Tibial nerve (tissue), 4 donors: ENCODE data around the gene C22orf15. TPM values are rescaled to one million over a fixed set of nuclear protein-coding genes. Genes with fewer than 3 reads are reported as not detected.
A peak's percentile ranks its signal among the peaks of the same experiment; 100 is the strongest.

ENCODE experiments used
- DNase-seq, 2 donors: peaks; one replicate each; pipeline ENCODE4 v3.0.0-alpha.2; 2019; ENCODE audit warnings: low spot score in 2 of 2
- H3K27ac ChIP-seq, 4 donors: fragments of 200-600 bp; sonication (generic) in 3 of 4; one replicate each; pipeline ENCODE4 v1.5.1; 2017 to 2019; ENCODE audit warnings: mild to moderate bottlenecking in 1 of 4
- H3K27me3 ChIP-seq, 2 donors: fragments of 200-600 bp; sonication (generic) in 1 of 2; one replicate each; pipeline versions ENCODE4 v1.5.1 to v1.6.0; 2017 to 2019
- H3K36me3 ChIP-seq, 3 donors: fragments of 200-600 bp; sonication (generic); one replicate each; pipeline ENCODE4 v1.5.1; 2018 to 2019
- H3K4me1 ChIP-seq, 4 donors: fragments of 200-600 bp; sonication (generic) in 3 of 4; one replicate each; pipeline ENCODE4 v1.5.1; 2017 to 2019
- H3K4me3 ChIP-seq, 4 donors: fragments of 200-600 bp; sonication (generic) in 3 of 4; one replicate each; pipeline ENCODE4 v1.5.1; 2017 to 2019; ENCODE audit warnings: mild to moderate bottlenecking in 1 of 4, moderate library complexity in 1 of 4
- H3K9me3 ChIP-seq, 4 donors: fragments of 200-600 bp; sonication (generic) in 3 of 4; one replicate each; pipeline ENCODE4 v1.5.1; 2017 to 2019
- EP300 ChIP-seq, 2 donors: sonication (generic); formaldehyde crosslinking; IDR thresholded peaks; one replicate each; pipeline ENCODE4 v1.6.1; 2017; ENCODE audit warnings: antibody characterized with exemption in 2 of 2, mild to moderate bottlenecking in 1 of 2
- POLR2A ChIP-seq, 2 donors: fragments of 450-650 bp; IDR thresholded peaks; one replicate each; pipeline ENCODE4 v1.6.1; 2017; ENCODE audit warnings: antibody characterized with exemption in 2 of 2, mild to moderate bottlenecking in 2 of 2, moderate library complexity in 2 of 2
- WGBS, 2 donors: methylation state at CpG; one replicate each; pipeline ENCODE4 v1.1.5; 2018; 5-methylcytosine and 5-hydroxymethylcytosine counted together
- total RNA-seq, 4 donors: library from RNA; depleted of rRNA; stranded (reverse); fragments of >200 nt; gene quantifications; one replicate each; pipeline ENCODE4 v1.1.0, GENCODE V29; 2016
- TF ChIP-seq, protein P1 (sequence below), 5 experiments: fragments of 200-600 bp in 3 of 5; fragments of 450-650 bp in 2 of 5; sonication (generic) in 3 of 5; IDR thresholded peaks; one replicate each; pipeline ENCODE4 v1.5.1; 2016 to 2019; ENCODE audit warnings: antibody characterized with exemption in 5 of 5, mild to moderate bottlenecking in 3 of 5, moderate library complexity in 2 of 5

Gene C22orf15, protein sequence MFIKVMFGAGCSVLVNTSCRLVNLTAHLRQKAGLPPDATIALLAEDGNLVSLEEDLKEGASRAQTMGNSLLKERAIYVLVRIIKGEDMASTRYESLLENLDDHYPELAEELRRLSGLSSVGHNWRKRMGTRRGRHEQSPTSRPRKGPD
- under 1 TPM in 1 of 4 donors, not detected in 3; 0.44 TPM for total RNA-seq

DNA sequence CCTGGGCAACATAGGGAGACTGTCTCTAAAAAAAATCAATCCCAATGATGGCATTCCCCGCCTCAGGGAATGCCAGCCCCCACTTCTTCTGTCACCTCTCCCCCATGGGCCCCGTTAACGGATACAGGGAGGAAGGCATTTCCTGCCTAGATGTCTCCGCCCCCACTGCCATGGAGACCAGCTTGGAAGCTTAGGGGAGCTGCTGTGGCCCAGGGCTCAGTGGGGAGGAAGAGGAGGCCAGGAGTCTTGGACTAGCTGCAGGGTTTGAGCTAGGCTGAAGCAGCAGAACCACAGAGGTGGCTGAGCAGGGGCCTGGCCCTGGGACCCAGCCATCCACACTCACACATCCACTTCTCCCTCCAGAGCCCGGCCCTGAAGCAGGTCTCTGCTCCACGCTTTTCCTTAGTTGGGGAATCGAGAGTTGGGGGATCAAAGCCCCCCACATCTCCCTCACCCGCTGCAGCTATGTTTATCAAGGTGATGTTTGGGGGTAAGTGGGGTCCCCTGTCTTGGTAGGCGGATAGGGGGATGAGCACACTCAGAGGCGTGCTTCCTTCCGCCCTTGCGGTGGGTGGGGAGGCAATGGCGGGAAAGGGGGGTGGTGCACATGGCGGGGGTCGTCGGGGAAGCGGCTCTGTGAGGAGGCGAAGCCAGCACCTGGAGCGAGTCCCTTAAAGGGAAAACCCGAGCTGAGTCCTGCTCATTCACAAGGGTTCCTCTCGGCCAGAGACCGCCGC lies at the start of gene C22orf15:
C22orf15 (plus strand) TSS at position 149 of the 737 bp plus-strand sequence; CDS start at position 466, 317 bp downstream.
- DNase-seq: no peak
- WGBS, 2 donors: 28 to 50% methylated on average over 11 to 23 of the region's 23 CpGs
- H3K9me3 ChIP-seq: no peaks in the 10 kb centered on the region
- H3K4me3 ChIP-seq: peak within 1 kb of the TSS in 2 of 4 donors; percentile 20 to 30
- no peaks in the 10 kb centered on the region for H3K27me3 ChIP-seq
- peaks cover 0 to 16% (median 0%) of the 10 kb centered on the region in 3 donors for H3K36me3 ChIP-seq
- no peak within 1 kb of the TSS for H3K27ac ChIP-seq
- TF ChIP-seq POLR2A (IDR thresholded peaks at IDR 0.05) (no peak), EP300 (IDR thresholded peaks at IDR 0.05) (no peak)
- TF ChIP-seq, protein P1, sequence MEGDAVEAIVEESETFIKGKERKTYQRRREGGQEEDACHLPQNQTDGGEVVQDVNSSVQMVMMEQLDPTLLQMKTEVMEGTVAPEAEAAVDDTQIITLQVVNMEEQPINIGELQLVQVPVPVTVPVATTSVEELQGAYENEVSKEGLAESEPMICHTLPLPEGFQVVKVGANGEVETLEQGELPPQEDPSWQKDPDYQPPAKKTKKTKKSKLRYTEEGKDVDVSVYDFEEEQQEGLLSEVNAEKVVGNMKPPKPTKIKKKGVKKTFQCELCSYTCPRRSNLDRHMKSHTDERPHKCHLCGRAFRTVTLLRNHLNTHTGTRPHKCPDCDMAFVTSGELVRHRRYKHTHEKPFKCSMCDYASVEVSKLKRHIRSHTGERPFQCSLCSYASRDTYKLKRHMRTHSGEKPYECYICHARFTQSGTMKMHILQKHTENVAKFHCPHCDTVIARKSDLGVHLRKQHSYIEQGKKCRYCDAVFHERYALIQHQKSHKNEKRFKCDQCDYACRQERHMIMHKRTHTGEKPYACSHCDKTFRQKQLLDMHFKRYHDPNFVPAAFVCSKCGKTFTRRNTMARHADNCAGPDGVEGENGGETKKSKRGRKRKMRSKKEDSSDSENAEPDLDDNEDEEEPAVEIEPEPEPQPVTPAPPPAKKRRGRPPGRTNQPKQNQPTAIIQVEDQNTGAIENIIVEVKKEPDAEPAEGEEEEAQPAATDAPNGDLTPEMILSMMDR (IDR thresholded peaks at IDR 0.05): no peak
- peaks cover 0 to 39% (median 9%) of the 10 kb centered on the region in 4 donors for H3K4me1 ChIP-seq

DNA sequence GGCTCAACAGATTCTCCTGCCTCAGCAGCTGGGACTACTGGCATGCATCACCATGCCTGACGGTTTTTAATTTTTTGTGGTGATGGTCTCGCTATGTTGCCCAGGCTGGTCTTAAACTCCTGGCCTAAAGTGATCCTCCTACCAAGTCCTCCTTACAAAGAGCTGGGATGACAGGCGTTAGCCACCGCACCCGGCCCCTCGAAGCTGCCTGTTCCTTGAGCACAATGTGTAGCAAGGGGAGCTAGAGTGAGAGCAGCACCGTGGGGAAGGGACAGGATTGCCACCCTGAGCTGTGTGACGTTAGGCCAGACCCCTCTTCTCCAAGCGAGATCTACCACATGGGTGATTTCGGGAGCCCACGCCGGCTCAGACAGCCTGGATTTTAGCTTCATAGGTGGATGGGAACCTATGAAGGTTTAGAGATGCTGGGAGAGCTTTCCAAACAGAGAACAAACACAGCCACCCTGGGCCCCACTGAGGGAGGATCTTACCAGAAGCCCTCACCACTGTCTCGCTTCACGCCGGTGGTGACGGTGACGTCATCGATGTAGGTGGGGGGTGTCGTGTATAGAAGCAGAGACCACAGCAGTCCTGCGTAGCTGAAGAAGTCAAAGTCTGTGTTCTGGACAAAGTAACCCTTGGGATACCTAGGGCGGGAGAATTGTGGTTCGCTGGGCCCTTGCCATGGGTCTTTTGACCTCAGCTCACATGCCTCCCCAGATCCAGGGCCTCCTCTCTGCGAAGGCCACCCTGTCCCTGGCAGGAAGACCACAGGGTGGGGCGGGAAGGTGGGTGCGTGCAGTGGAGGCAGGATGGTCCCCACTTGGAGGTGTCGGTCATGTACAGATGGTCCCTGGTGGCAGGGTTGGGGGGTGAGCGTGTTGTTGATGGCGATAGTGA lies 48.8 kb upstream of the C22orf15 start:
- TF ChIP-seq, protein P1 (IDR thresholded peaks at IDR 0.05): no peak
- TF ChIP-seq EP300 (IDR thresholded peaks at IDR 0.05): no peak
- TF ChIP-seq POLR2A (IDR thresholded peaks at IDR 0.05): no peak
- WGBS, 2 donors: 87 to 90% methylated on average over 25 to 28 of the region's 28 CpGs
- no peaks in the 10 kb centered on the region for H3K27me3 ChIP-seq
- DNase-seq: no peak
- peaks cover 0 to 18% (median 12%) of the 10 kb centered on the region in 4 donors for H3K4me1 ChIP-seq
- H3K36me3 ChIP-seq: peaks cover 0 to 61% (median 9%) of the 10 kb centered on the region in 3 donors
- H3K9me3 ChIP-seq: no peaks in the 10 kb centered on the region
- no peak overlapping the region for H3K4me3 ChIP-seq
- H3K27ac ChIP-seq: no peak overlapping the region

DNA sequence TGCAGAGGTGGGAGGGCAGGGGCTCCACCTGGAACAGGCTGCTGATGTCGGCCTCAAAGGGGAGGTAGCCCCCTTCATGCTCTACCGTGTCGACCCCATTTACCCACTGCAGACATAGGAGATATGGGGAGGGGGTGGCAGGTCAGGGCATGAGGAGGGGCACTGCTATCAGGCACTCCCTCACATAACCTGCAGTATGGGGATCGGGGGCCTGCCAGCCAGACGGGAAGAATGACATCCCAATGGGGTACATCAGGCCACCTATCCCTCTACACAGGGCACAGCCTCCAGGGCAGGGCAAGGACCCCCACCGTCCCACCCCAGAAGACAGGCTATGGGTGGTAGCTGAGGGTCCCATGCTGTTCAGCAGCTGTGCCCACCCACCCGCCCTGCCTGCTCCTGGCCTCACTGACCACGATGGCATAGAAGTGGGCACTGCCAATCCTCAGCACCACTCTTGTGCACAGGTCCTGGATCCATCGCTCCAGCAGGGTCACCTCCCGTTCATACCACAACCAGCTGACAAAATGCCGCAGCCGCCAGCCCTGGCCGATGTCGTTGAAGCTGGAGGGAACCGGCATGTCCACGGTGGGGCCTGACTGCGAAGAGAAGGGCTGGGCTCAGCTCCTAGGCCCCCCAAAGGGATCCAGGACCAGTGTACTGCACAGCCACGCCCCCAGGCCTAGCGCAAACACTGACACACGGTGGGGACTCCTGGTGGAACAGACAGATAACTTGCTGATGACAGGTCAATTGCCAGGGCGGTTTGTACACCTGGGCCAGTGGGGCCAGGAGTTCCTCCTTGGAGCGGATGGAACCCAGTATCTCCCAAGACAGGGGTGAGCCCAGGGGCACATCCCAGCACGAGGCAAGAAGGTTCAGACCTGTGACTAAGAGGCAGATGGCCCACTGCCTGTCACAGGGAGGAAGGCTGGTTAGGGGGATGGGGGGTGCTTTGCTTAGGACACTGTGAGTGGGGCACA lies 47.9 kb upstream of the C22orf15 start:
- DNase-seq: no peak
- Histone ChIP-seq H3K36me3 (peaks cover 0 to 52% (median 9%) of the 10 kb centered on the region in 3 donors), H3K9me3 (no peaks in the 10 kb centered on the region), H3K27me3 (no peaks in the 10 kb centered on the region), H3K4me3 (no peak overlapping the region), H3K4me1 (peaks cover 0 to 18% (median 12%) of the 10 kb centered on the region in 4 donors), H3K27ac (no peak overlapping the region)
- 79 to 87% methylated on average over 12 to 23 of the region's 23 CpGs for WGBS, 2 donors
- TF ChIP-seq POLR2A (IDR thresholded peaks at IDR 0.05): no peak
- TF ChIP-seq, protein P1 (IDR thresholded peaks at IDR 0.05): no peak
- no peak for TF ChIP-seq EP300 (IDR thresholded peaks at IDR 0.05)

DNA sequence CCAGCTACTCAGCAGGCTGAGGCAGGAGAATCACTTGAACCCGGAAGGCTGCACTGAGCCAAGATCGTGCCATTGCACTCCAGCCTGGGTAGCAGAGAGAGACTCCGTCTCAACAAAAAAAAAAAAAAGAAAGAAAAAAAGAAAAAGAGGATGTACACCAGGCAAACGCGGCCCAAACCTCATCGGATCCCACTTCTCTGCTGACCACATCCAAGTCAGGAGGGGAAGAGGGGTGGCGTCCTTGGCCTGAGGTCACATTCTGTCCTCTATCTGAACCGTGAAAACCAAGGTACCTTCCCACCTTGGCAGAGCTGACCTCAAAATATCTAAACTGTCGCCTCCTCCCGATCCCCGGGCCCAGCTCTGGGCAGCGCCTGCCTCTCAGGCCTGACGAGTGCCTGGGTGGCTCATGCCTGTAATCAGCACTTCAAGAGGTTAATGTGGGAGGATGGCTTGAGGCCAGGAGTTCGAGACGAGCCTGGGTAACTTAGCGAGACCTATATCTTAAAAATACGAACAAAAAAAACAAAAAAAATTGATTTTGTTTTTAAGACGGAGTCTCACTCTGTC lies 46.9 kb upstream of the C22orf15 start:
- H3K27ac ChIP-seq: peak overlapping the region in 2 of 4 donors; percentile 77 to 80
- H3K9me3 ChIP-seq: no peaks in the 10 kb centered on the region
- H3K27me3 ChIP-seq: no peaks in the 10 kb centered on the region
- peaks cover 0 to 18% (median 12%) of the 10 kb centered on the region in 4 donors for H3K4me1 ChIP-seq
- H3K36me3 ChIP-seq: peaks cover 0 to 43% (median under 1%) of the 10 kb centered on the region in 3 donors
- H3K4me3 ChIP-seq: peak overlapping the region in 2 of 4 donors; percentile 70 to 100
- WGBS, 2 donors: 68 to 69% methylated on average over 18 of the region's 18 CpGs
- no peak for DNase-seq
- TF ChIP-seq EP300 (IDR thresholded peaks at IDR 0.05) (no peak), POLR2A (IDR thresholded peaks at IDR 0.05) (no peak)
- TF ChIP-seq, protein P1 (IDR thresholded peaks at IDR 0.05): no peak
